Activated T-helper 1 cell treated with anti-CD3 and anti-CD28 coated beads, Interleukin-12 subunit alpha, Interleukin-12 subunit beta, Interleukin-2, Interleukin-4 antibody, amounts not matched to agents 30 ng/mL and 10 ng/mL and 1 ng/mL, durations not matched to agents 14 hours and 24 hours and 36 hours (primary cell): ENCODE data around the gene NPAS2. TPM values are rescaled to one million over a fixed set of nuclear protein-coding genes. Genes with fewer than 3 reads are reported as not detected.

Source experiments
- DNase-seq: peaks from one replicate; pipeline ENCODE4 v3.0.0; 2021; ENCODE audit warnings: low spot score
- H3K27ac Mint-ChIP-seq: one replicate; pipeline ENCODE4 v1.8.0; 2021; ENCODE audit warnings: mild to moderate bottlenecking, mixed read lengths
- H3K27me3 Mint-ChIP-seq: one replicate; pipeline ENCODE4 v1.8.0; 2022; ENCODE audit warnings: mild to moderate bottlenecking, moderate library complexity, mixed read lengths; ENCODE audit not compliant: insufficient read depth
- H3K36me3 Mint-ChIP-seq: one replicate; pipeline ENCODE4 v1.8.0; 2021; ENCODE audit warnings: low read depth, mixed read lengths
- H3K4me1 Mint-ChIP-seq: one replicate; pipeline ENCODE4 v1.8.0; 2021; ENCODE audit warnings: low read depth, mixed read lengths
- H3K4me3 Mint-ChIP-seq: one replicate; pipeline ENCODE4 v1.8.0; 2021; ENCODE audit warnings: mild to moderate bottlenecking, moderate library complexity, mixed read lengths
- H3K9me3 Mint-ChIP-seq: one replicate; pipeline ENCODE4 v1.8.0; 2021; ENCODE audit warnings: mixed read lengths
- intact Hi-C: fragments of 100-400 bp; cut with micrococcal nuclease; formaldehyde crosslinking; loops from one replicate; pipeline ENCODE4 v1.15.1; 2024
- total RNA-seq: library from RNA; stranded (reverse); gene quantifications from 2 replicates; pipeline ENCODE4 v1.2.3, GENCODE V29; 2022

The NPAS2 gene
- total RNA-seq, 1 donor from 2014 or later = 7.5 TPM

DNA sequence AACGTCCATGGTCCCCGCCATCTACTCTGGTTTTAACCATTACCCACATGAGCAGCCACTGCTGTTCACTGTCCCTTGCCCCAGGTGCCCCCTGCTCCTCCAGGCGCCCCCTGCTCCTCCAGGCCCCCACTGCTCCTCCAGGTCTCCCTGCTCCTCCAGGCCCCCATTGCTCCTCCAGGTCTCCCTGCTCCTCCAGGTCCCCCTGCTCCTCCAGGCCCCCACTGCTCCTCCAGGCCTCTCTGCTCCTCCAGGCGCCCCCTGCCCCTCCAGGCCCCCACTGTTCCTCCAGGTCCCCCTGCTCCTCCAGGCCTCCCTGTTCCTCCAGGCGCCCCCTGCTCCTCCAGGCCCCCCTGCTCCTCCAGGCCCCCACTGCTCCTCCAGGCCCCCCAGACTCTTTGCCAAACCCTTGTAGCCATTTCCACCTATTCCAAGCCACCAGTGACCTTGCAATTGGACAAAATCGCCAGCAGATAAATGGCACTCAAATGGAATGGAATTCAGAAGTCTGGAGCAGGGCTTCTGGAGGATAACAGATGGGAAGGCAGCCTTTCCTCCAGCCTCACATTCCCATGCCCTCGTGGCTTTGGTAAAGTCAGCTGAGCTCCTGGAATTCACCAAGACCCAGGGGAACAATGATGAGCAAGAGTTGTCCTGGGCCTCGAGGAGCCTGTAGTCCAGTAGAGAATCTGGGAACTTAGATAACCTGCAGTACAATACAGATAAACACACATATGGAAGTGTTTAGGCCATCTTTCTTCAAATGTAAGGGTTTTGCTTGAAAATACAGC, 168.9 kb downstream of the NPAS2 start:
- no peak overlapping the region for H3K4me3 Mint-ChIP-seq
- intact Hi-C loops = loop anchor here (10.0 kb wide), 3 partner anchors 174 to 724 kb away; no protein-coding TSS in a partner anchor
- H3K27me3 Mint-ChIP-seq = no peaks in the 10 kb centered on the region
- H3K9me3 Mint-ChIP-seq = no peaks in the 10 kb centered on the region
- no peak for DNase-seq
- peaks cover 5% of the 10 kb centered on the region for H3K4me1 Mint-ChIP-seq
- no peaks in the 10 kb centered on the region for H3K36me3 Mint-ChIP-seq
- no peak overlapping the region for H3K27ac Mint-ChIP-seq

DNA sequence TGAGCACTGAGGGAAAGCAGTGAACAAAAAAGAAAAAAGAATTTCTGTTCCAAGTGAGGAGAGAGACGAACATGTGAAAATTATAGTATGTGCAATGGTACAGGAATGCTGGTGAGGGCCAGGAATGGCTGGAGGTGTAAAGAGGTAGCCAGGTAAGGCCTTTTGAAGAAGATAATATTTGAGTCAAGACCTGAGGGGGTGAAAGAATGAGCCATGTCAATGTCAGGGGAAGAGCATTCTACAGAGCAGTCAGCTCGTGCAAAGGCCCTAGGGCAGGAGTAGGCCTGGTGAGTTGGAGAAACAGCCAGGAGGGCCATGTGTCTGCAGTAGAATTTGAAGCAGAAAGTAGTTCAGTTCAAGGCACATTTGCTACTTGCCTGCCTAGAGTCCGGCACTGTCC, 169.7 kb downstream of the NPAS2 start:
- Mint-ChIP-seq H3K9me3 (no peaks in the 10 kb centered on the region), H3K36me3 (no peaks in the 10 kb centered on the region), H3K27me3 (no peaks in the 10 kb centered on the region), H3K27ac (no peak overlapping the region), H3K4me1 (peaks cover 5% of the 10 kb centered on the region), H3K4me3 (no peak overlapping the region)
- DNase-seq = no peak
- intact Hi-C loops = loop anchor here (10.0 kb wide), 3 partner anchors 175 to 725 kb away; no protein-coding TSS in a partner anchor

DNA sequence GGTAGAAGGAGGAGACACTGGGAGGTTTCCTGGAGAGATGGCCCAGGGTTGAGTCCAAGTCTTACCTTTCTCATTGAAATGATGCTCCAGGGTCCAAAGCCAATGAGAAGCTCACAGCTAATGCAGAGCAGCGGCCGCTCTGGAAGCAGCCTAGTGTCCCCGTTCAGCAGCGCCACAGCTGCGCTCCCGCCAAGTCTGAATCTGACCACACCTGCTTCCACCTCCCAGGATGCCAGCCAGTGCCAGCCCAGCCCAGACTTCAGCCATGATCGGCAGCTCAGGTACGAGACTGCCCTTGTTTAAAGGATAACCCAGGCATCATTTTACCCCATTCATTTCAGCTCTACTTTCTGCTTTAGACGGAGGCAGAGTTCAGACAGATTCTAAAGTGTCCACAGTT, 170.2 kb downstream of the NPAS2 start:
- H3K4me1 Mint-ChIP-seq = peaks cover 5% of the 10 kb centered on the region
- no peaks in the 10 kb centered on the region for H3K9me3 Mint-ChIP-seq
- no peaks in the 10 kb centered on the region for H3K36me3 Mint-ChIP-seq
- intact Hi-C loops = no loop called here
- no peak for DNase-seq
- H3K4me3 Mint-ChIP-seq = no peak overlapping the region
- H3K27ac Mint-ChIP-seq = no peak overlapping the region
- no peaks in the 10 kb centered on the region for H3K27me3 Mint-ChIP-seq

DNA sequence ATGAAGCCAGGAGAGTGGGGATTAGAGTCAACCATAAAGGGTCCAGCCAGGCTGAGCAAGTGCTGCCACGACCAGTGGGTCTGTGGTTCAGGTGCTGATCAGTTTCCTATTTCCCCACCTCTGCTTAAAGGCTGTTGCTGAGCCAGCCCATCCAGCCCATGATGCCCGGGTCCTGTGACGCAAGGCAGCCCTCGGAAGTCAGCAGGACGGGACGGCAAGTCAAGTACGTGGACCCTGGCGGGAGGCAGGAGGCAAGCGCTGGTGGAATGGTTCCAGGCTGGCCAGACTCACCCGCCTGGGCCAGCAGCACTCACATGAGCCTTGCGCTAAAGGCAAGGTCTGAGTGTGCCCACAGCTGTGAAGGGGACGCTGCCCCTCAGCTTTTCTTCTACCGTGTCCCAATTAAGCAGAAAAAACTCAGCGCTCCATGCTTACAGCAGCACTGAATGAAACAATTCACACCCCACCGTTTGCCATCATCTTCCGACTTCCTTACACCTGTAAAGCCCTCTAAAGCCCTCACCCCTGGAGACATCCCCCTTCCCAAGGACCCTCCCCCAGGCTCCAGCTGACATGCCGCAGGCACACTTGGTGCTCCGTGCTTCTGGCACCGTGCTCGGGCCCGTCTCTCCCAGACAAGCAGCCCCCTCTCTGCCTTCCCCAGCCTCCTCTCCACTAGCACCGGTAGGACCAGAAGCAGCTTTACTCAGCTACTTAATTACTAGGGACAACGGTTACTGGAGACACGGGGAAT, 170.9 kb downstream of the NPAS2 start:
- Mint-ChIP-seq H3K4me3 (no peak overlapping the region), H3K9me3 (no peaks in the 10 kb centered on the region), H3K27me3 (no peaks in the 10 kb centered on the region), H3K4me1 (peaks cover 5% of the 10 kb centered on the region), H3K27ac (no peak overlapping the region), H3K36me3 (no peaks in the 10 kb centered on the region)
- intact Hi-C loops = no loop called here
- DNase-seq = no peak

DNA sequence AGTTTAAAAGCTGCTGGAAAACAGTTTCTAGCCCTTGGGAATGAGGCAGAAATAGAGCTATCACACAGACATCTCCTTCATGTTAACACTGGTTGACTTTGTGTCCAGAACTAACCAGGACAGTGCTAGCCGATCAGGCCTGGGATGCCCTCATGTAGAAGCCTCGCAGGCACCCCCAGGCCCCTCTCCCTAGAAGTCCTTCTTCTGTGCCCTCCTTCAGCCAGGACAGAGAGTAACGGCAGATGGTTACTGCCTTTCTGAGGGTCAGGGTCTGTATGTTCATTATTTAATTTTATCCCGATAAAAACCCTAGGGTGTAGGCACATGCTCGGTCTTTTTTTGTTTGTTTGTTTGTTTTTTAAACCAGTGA, 171.4 kb downstream of the NPAS2 start:
- Mint-ChIP-seq H3K36me3 (no peaks in the 10 kb centered on the region), H3K27me3 (no peaks in the 10 kb centered on the region), H3K4me3 (no peak overlapping the region), H3K9me3 (no peaks in the 10 kb centered on the region), H3K27ac (no peak overlapping the region), H3K4me1 (peaks cover 5% of the 10 kb centered on the region)
- intact Hi-C loops = no loop called here
- DNase-seq = no peak

DNA sequence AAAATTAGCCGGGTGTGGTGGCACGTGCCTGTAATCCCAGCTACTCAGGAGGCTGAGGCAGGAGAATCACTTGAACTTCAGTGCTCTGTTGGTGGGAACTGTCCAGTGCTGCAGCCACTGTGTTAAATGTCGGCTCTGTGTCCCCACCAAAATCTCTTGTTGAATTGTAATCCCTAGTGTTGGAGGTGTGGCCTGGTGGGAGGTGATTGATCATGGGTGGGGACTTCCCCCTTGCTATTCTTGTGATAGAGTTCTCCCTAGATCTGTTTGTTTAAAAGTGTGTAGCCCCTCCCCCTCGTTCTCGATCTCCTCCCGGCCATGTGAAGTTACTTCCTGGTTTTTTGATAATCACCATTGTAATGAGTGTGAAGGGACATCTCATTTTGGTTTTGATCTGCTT, 172.3 kb downstream of the NPAS2 start:
- H3K27me3 Mint-ChIP-seq = no peaks in the 10 kb centered on the region
- H3K36me3 Mint-ChIP-seq = no peaks in the 10 kb centered on the region
- H3K27ac Mint-ChIP-seq = no peak overlapping the region
- DNase-seq = no peak
- H3K4me3 Mint-ChIP-seq = no peak overlapping the region
- H3K4me1 Mint-ChIP-seq = peaks cover 5% of the 10 kb centered on the region
- no peaks in the 10 kb centered on the region for H3K9me3 Mint-ChIP-seq
- intact Hi-C loops = no loop called here

DNA sequence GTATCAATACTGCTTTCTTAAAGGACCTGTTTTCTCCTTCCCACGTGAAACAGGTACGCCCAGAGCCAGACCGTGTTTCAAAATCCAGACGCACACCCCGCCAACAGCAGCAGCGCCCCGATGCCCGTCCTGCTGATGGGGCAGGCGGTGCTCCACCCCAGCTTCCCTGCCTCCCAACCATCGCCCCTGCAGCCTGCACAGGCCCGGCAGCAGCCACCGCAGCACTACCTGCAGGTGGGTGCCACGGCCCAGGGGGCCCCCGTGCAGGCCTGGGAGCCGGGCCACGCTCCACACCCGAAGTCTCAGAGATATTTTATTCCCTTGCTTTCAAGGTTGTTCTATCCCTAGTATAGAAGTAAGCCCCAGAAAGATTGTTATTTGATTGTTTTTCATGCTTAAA, 173.4 kb downstream of the NPAS2 start:
- intact Hi-C loops = no loop called here
- no peaks in the 10 kb centered on the region for H3K9me3 Mint-ChIP-seq
- no peaks in the 10 kb centered on the region for H3K27me3 Mint-ChIP-seq
- H3K27ac Mint-ChIP-seq = no peak overlapping the region
- peaks cover 5% of the 10 kb centered on the region for H3K4me1 Mint-ChIP-seq
- H3K36me3 Mint-ChIP-seq = no peaks in the 10 kb centered on the region
- DNase-seq = no peak
- no peak overlapping the region for H3K4me3 Mint-ChIP-seq

DNA sequence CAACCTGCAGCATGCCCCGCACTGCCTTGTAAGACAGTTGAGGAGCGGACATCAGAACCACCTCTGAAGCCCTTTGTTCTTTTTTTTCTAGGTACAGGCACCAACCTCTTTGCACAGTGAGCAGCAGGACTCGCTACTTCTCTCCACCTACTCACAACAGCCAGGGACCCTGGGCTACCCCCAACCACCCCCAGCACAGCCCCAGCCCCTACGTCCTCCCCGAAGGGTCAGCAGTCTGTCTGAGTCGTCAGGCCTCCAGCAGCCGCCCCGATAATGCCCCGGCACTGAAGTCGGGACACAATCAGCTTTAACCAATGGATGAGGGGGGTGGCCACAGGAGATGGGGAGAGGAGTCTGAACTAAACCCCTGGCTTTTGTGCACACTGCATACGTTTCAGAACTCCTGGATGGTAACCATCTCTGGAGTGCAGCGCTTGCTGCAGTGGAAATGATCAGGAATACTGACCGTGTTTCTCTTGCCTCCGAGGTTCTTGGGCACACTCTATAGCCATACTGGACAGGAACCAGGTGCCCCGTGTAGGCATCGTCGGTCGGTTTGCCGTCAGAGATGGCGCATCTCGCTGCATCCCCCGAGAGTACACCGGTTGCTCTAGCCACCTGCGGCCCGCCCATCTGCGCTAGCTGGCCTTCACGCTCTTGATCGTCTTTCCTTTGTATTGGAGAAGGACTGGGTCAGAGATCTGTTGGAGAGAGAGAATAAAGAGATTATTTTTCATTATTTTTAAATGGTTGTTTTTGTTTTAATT, 175.6 kb downstream of the NPAS2 start:
- intact Hi-C loops = no loop called here
- Mint-ChIP-seq H3K9me3 (no peaks in the 10 kb centered on the region), H3K36me3 (no peaks in the 10 kb centered on the region), H3K4me1 (peaks cover 5% of the 10 kb centered on the region), H3K27me3 (peaks cover 6% of the 10 kb centered on the region), H3K4me3 (no peak overlapping the region), H3K27ac (no peak overlapping the region)
- no peak for DNase-seq

DNA sequence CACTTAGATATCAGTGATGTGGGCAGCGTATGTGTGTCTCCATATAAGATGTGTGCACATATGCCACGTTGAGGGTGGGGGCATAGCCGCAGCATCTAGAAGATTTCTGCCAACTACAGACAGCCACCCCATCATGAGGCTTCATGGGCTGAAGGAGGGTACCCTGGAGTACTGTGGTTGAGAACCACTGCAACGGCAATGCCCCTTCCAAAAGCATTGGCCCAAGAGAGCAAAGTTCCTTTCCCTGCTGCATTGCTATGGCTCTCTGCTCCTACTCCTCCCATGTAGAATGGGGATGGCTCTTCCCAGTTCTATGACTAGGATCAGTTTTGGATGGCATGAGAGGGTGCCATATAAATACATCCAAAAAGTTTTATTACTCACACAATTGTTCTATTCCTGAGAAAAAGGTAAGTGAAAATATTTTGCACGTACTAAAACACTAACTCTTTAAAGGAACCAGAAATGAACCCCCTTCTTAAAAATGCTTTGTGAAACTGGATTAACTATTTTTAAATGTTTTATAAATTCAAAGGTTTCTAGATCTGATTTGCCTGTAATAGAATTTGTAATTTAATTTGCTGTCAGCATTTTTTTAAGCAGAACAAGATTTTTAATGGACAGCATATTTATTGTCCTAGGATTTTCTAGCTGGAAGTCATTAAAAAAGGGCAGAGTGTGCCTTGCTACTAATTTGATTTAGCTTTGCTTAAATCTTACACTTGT, 177.7 kb downstream of the NPAS2 start:
- Mint-ChIP-seq H3K4me3 (no peak overlapping the region), H3K27me3 (peaks cover 6% of the 10 kb centered on the region), H3K27ac (no peak overlapping the region), H3K36me3 (peaks cover 5% of the 10 kb centered on the region), H3K4me1 (peaks cover 12% of the 10 kb centered on the region), H3K9me3 (peaks cover 5% of the 10 kb centered on the region)
- intact Hi-C loops = no loop called here
- no peak for DNase-seq

DNA sequence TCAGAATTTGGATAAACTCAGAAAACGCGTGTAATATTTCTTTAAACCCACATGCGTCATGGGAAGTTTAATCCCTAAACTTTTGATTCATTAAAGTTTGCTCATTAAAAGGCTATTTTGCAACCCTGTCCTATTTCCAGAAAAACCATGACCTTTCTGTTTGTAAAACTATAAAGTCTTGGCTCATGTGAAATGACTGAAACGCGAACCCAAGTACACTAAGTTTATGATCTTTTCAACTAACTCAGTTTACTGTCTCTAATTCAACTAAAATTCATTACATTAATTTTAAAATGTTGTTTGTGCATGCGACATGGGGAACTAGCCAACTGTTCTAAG, 178.3 kb downstream of the NPAS2 start:
- H3K9me3 Mint-ChIP-seq = peaks cover 5% of the 10 kb centered on the region
- H3K4me3 Mint-ChIP-seq = no peak overlapping the region

DNA sequence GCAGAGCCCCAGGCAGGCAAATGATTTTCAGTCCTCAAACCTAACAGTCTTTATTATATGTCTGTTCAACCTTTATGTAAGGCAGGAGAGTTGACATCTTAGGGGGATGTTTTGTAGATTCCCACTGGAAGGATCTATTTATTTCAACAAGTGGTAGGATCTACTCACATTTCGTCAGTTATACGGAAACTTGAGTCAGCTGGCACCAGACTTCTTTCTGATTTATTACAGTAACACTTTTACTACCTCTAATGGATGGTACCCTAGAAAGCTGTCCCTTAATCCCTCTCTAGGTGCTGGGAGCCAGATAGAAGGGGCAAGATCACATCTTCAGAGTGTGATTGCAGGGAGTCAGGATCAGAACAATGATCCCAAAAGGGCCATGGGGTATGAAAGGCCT, 180.1 kb downstream of the NPAS2 start:
- no peak for DNase-seq
- Mint-ChIP-seq H3K36me3 (peaks cover 28% of the 10 kb centered on the region), H3K27ac (no peak overlapping the region), H3K4me1 (peaks cover 31% of the 10 kb centered on the region), H3K27me3 (peaks cover 6% of the 10 kb centered on the region), H3K4me3 (no peak overlapping the region), H3K9me3 (peaks cover 5% of the 10 kb centered on the region)
- intact Hi-C loops = loop anchor here (10.0 kb wide), 2 partner anchors 835 to 1815 kb away; partner anchors contain the start of genes MITD1 and MRPL30

More for the DNA sequence above, 178.3 kb downstream of the NPAS2 start:
- H3K27ac Mint-ChIP-seq = no peak overlapping the region
- intact Hi-C loops = no loop called here
- no peak for DNase-seq
- H3K4me1 Mint-ChIP-seq = peaks cover 13% of the 10 kb centered on the region
- peaks cover 6% of the 10 kb centered on the region for H3K27me3 Mint-ChIP-seq
- H3K36me3 Mint-ChIP-seq = peaks cover 10% of the 10 kb centered on the region
